ENCODE results near the gene SPINK8. TPM values are rescaled to one million over a fixed set of nuclear protein-coding genes. Genes with fewer than 3 reads are reported as not detected.
"Not testable (repeated sequence)": the region's sequence is repeated elsewhere in the genome, so short reads cannot be mapped to it uniquely, and the experiment has no call there.

The SPINK8 gene
- total and polyA plus RNA-seq, 8 donors: not detected

DNA sequence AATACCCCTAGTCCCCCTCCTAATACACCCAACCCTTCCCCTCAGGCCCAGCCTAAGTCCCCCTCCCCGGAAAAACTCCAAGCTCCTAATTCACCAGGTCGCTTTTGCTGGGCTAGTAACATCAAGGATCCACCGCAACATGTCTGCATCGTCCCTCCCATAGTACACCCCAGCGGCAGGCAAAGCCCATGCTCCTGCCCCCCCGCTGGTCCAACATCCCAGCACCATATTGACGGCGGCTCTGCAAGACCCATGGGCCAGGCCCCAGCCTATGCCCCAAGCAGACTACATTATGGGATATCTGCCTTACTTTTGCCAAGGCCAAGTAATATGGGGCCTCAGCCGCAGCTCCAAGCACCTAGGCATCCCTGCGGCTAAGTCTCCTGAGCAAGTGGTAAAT is 59.0 kb downstream of the SPINK8 start:
- H3K4me1 ChIP-seq: peaks cover 5 to 10% (median 9%) of the 10 kb centered on the region in 3 donors
- WGBS, 2 donors: 86% methylated on average over 10 of the region's 10 CpGs
- DNase-seq: no peak
- no peak for ATAC-seq
- no peaks in the 10 kb centered on the region for H3K27me3 ChIP-seq
- intact Hi-C loops (cut with DNase I): loop anchor here in 2 of 3 donors (5.0 to 10.0 kb wide), 3 partner anchors 120 to 163 kb away; partner anchors contain the start of gene PLXNB1 (in 1 of the 2)
- FAIRE-seq: no peak
- no peak overlapping the region for H3K4me3 ChIP-seq
- H3K36me3 ChIP-seq: peaks cover 0 to 5% (median 0%) of the 10 kb centered on the region in 3 donors
- no peaks in the 10 kb centered on the region for H3K9me3 ChIP-seq
- TF ChIP-seq, protein P1, sequence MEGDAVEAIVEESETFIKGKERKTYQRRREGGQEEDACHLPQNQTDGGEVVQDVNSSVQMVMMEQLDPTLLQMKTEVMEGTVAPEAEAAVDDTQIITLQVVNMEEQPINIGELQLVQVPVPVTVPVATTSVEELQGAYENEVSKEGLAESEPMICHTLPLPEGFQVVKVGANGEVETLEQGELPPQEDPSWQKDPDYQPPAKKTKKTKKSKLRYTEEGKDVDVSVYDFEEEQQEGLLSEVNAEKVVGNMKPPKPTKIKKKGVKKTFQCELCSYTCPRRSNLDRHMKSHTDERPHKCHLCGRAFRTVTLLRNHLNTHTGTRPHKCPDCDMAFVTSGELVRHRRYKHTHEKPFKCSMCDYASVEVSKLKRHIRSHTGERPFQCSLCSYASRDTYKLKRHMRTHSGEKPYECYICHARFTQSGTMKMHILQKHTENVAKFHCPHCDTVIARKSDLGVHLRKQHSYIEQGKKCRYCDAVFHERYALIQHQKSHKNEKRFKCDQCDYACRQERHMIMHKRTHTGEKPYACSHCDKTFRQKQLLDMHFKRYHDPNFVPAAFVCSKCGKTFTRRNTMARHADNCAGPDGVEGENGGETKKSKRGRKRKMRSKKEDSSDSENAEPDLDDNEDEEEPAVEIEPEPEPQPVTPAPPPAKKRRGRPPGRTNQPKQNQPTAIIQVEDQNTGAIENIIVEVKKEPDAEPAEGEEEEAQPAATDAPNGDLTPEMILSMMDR (IDR thresholded peaks at IDR 0.05): no peak
- H3K27ac ChIP-seq: no peak overlapping the region

DNA sequence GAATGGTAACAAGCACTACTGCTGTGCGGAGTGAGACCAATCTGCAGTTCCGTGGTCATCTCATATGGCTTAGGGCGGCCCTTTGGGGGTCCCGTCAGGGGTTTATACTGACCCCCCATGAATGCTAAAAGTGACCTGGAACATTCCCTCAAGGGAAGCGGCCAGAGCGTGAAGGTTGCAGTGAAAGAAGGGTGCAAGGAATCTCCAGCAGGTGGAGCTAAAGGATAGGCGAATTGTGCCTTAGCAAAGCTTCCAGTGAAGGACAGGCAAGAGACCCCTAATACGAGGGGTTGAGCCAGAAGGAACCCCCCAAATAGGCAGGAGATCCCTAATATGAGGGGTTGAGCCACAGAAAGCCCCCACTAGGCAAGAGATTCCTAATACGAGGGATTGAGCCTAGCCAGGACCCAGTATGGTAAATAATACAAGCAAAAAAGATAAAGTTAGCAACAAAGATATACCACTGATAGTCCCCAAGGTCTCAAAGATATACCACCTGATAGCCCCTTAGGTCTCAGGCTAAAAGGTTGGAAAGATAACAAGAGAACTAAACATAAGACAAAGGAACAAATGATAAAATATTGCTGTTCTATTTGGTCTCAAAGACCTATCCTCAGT is 59.8 kb downstream of the SPINK8 start:
- Histone ChIP-seq H3K27me3 (no peaks in the 10 kb centered on the region), H3K4me1 (peaks cover 5 to 10% (median 9%) of the 10 kb centered on the region in 3 donors), H3K9me3 (no peaks in the 10 kb centered on the region), H3K27ac (no peak overlapping the region), H3K36me3 (peaks cover 0 to 9% (median 0%) of the 10 kb centered on the region in 3 donors), H3K4me3 (peak overlapping the region in 1 of 4 donors; percentile 11)
- no peak for FAIRE-seq
- intact Hi-C loops (cut with DNase I): loop anchor here (2.0 to 10.0 kb wide), 4 partner anchors 121 to 164 kb away; partner anchors contain the start of gene PLXNB1 (in 1 of the 3)
- ATAC-seq: peak; percentile 77 to 95 (median 91)
- peak in 4 of 6 donors; percentile 38 to 73 (median 46) for DNase-seq
- TF ChIP-seq, protein P1 (IDR thresholded peaks at IDR 0.05): peak; percentile 53 to 68 (median 64)
- 2 to 4% methylated on average over 9 of the region's 9 CpGs for WGBS, 2 donors

DNA sequence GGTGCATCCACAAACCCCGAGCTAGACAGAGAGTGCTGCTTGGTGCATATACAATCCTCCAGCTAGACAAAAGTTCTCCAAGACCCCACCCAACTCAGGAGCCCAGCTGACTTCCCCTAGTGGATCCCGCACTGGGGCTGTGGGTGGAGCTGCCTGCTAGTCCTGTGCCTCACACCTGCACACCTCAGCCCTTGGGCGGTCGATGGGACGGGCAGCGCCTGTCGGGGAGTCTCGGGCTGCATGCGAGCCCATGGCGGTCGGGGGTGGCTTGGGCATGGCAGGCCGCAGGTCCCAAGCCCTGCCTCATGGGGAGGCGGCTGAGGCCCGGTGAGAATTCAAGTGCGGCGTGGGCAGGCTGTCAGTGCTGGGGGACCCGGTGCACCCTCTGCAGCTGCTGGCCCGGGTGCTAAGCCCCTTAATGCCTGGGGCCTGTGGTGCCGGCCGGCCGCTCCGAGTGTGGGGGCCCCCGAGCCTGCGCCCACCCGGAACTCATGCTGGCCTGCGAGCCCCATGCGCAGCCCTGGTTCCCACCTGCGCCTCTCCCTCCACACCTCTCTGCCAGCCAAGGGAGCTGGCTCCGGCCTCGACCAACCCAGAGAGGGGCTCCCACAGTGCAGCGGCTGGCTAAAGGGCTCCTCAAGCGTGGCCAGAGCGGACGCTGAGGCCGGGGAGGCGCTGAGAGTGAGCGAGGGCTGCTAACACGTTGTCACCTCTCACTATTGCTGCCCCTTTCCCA is 61.5 kb downstream of the SPINK8 start:
- peaks cover 5 to 10% (median 9%) of the 10 kb centered on the region in 3 donors for H3K4me1 ChIP-seq
- H3K27me3 ChIP-seq: no peaks in the 10 kb centered on the region
- H3K9me3 ChIP-seq: no peaks in the 10 kb centered on the region
- intact Hi-C loops (cut with DNase I): loop anchor here (2.0 to 10.0 kb wide), 4 partner anchors 123 to 165 kb away; partner anchors contain the start of gene PLXNB1 (in 1 of the 3)
- H3K4me3 ChIP-seq: no peak overlapping the region
- FAIRE-seq (no peak), ATAC-seq (no peak), DNase-seq (peak in 2 of 6 donors; percentile 30 to 62)
- peaks cover 0 to 14% (median 0%) of the 10 kb centered on the region in 3 donors for H3K36me3 ChIP-seq
- 88 to 92% methylated on average over 37 to 38 of the region's 38 CpGs for whole genome bisulfite sequencing, 2 donors
- TF ChIP-seq, protein P1 (IDR thresholded peaks at IDR 0.05): no peak
- no peak overlapping the region for H3K27ac ChIP-seq

DNA sequence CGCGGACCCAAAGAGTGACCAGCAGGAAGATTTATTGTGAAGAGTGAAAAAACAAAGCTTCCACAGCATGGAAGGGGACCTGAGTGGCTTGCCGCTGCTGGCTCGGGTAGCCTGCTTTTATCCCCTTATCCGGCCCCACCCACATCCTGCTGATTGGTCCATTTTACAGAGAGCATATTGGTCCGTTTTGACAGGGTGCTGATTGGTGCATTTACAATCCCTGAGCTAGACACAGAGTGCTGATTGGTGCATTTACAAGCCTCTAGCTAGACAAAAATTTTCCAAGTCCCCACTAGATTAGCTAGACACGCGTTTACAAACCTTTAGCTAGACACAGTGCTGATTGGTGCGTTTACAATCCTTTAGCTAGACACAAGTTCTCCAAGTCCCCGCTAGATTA is 62.2 kb downstream of the SPINK8 start:
- not testable (repeated sequence) for FAIRE-seq, ATAC-seq

DNA sequence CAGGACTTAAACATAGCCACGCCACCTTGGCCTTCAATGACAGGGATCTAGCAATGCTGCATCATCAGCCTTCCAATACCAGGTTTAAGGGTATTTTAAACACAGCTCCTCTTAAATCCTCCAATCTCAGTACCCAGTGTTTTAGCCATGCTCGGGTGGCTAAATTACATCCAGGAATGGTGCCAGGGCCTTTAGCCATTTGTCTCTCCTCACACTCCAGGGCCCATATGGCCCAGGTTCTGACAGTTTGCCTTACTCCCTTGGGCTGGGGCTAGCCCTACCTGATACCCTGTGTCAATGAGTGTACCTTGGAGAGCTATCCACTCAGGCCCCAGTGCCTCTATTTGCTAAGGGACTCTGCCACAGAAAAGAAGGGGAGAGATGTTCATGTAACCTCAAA is 63.2 kb downstream of the SPINK8 start:
- intact Hi-C loops (cut with DNase I): loop anchor here in 2 of 3 donors (5.0 to 10.0 kb wide), 3 partner anchors 124 to 167 kb away; partner anchors contain the start of gene PLXNB1 (in 1 of the 2)
- FAIRE-seq: no peak

More for the DNA sequence above, 62.2 kb downstream of the SPINK8 start:
- peaks cover 0 to 14% (median 0%) of the 10 kb centered on the region in 3 donors for H3K36me3 ChIP-seq
- H3K4me1 ChIP-seq, DNase-seq, H3K27me3 ChIP-seq, H3K9me3 ChIP-seq, H3K4me3 ChIP-seq, H3K27ac ChIP-seq: not testable (repeated sequence)
- 90 to 91% methylated on average over 10 of the region's 10 CpGs for whole genome bisulfite sequencing, 2 donors
- intact Hi-C loops (cut with DNase I): loop anchor here in 2 of 3 donors (5.0 to 10.0 kb wide), 3 partner anchors 124 to 166 kb away; partner anchors contain the start of gene PLXNB1 (in 1 of the 2)

More for the DNA sequence above, 63.2 kb downstream of the SPINK8 start:
- Histone ChIP-seq H3K4me3 (no peak overlapping the region), H3K27ac (no peak overlapping the region), H3K27me3 (no peaks in the 10 kb centered on the region), H3K4me1 (peaks cover 5 to 10% (median 9%) of the 10 kb centered on the region in 3 donors), H3K36me3 (peaks cover 0 to 14% (median 0%) of the 10 kb centered on the region in 3 donors), H3K9me3 (no peaks in the 10 kb centered on the region)
- no peak for ATAC-seq
- no peak for DNase-seq
- 77 to 81% methylated on average over 2 of the region's 2 CpGs for WGBS, 2 donors
- TF ChIP-seq, protein P1 (IDR thresholded peaks at IDR 0.05): no peak
